ENCODE data around the gene CD274. TPM values are rescaled to one million over a fixed set of nuclear protein-coding genes. Genes with fewer than 3 reads are reported as not detected.
"Not testable (repeated sequence)": the region's sequence is repeated elsewhere in the genome, so short reads cannot be mapped to it uniquely, and the experiment has no call there.

The CD274 gene
- total RNA-seq, 2 experiments from 2014 or later, result 12.4 to 12.6 TPM

DNA sequence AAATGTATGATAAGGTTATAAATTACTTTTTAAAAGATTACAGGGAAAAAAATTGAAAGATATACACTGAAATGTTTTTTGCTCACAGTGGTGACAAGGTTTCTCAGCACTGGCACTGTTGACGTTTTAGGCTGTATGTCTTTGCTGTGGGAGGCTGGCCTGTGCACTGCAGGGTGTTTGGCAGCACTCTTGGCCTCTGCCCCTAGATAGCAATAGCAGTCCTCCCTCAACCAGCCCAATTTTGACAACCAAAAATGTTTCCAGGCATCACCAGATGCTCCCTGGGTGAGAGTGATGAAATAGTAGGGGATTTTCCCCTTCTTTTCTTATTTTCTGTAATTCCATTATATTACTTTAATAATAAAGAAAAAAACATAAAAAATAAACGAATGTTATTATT is 3.3 kb downstream of the CD274 start:
- H3K4me1 Mint-ChIP-seq, result peaks cover 69% of the 10 kb centered on the region

DNA sequence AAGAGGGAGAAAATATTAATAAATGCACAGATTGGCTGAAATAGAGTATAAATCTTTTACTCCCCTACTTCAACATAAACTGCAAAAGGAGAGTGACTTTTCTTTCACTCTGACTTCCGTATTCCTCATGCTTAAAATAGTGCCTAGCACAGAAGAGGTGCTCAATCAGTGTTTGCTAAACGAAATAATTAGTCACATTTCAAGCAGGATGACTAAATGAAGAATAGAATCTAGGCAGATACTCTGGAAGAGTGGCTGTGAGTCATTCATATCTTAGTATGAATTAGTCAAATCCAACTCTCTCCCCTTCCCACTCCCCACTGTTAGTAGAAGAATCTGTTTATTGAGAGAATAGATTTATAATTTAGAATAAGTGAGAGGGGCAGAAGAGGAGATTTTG is 4.8 kb downstream of the CD274 start:
- H3K27ac Mint-ChIP-seq, result peak overlapping the region; percentile 41
- DNase-seq, result no peak
- ChIA-PET CTCF (interaction anchor here (1.0 to 1.4 kb wide), 2 partner anchors 13 to 135 kb away, joined by 3 read pairs; no protein-coding TSS in a partner anchor), POLR2A (interaction anchor here (1.8 kb wide), 1 partner anchor 18 kb away, joined by 6 read pairs; the partner anchor contains the start of gene PLGRKT)
- H3K9me3 Mint-ChIP-seq, result no peaks in the 10 kb centered on the region
- H3K36me3 Mint-ChIP-seq (ENCODE audit: low read depth), result peaks cover 35% of the 10 kb centered on the region
- peaks cover 73% of the 10 kb centered on the region for H3K4me1 Mint-ChIP-seq
- H3K4me3 Mint-ChIP-seq, result peak overlapping the region; percentile 21
- no peaks in the 10 kb centered on the region for H3K27me3 Mint-ChIP-seq

More for the DNA sequence above, 3.3 kb downstream of the CD274 start:
- Mint-ChIP-seq H3K27ac (peak overlapping the region; percentile 38), H3K9me3 (no peaks in the 10 kb centered on the region), H3K36me3 (ENCODE audit: low read depth) (peaks cover 20% of the 10 kb centered on the region), H3K27me3 (no peaks in the 10 kb centered on the region), H3K4me3 (peak overlapping the region; percentile 20)
- no peak for DNase-seq
- ChIA-PET POLR2A (interaction anchor here (1.2 kb wide), 1 partner anchor 40 kb away, joined by 4 read pairs; no protein-coding TSS in a partner anchor), CTCF (interaction anchor here (1.0 kb wide), 1 partner anchor 147 kb away, joined by 3 read pairs; no protein-coding TSS in a partner anchor)

DNA sequence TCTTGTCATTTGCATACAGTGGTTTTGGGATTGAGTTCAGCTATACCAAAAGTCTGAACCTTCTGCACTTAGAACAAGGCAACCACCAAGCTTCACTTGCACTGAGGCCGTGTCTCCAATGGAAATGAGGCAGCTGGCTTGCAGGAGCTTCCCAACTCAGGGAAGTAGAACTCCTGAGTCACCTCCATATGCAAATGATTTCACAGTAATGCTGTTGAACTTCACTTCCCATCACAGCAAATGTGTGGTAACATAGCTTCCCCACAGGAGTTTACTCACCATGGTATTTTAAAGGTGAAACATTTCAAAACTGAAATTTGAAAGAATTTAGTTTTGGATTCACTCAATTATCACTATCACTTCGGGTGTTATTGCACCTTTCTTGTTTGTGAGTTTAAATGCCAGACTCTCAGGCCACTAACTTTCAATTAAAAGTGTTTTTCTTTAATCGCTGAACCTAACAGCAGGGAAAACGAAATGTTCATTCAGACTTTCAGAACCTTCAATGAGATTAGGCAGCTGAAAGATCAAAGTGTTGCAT is 9.0 kb downstream of the CD274 start:
- DNase-seq, result no peak
- no peaks in the 10 kb centered on the region for H3K9me3 Mint-ChIP-seq
- ChIA-PET CTCF (interaction anchor here (0.9 to 3.7 kb wide), 5 partner anchors 9 to 141 kb away, joined by 4 to 18 read pairs (median 5); partner anchors contain the start of gene CD274), POLR2A (interaction anchor here (0.6 to 3.9 kb wide), 12 partner anchors 9 to 780 kb away, joined by 3 to 29 read pairs (median 4); partner anchors contain the start of genes CD274, CDC37L1, PDCD1LG2 and PLGRKT)
- H3K4me1 Mint-ChIP-seq, result peaks cover 53% of the 10 kb centered on the region
- peak overlapping the region; percentile 31 for H3K4me3 Mint-ChIP-seq
- no peaks in the 10 kb centered on the region for H3K27me3 Mint-ChIP-seq
- H3K36me3 Mint-ChIP-seq (ENCODE audit: low read depth), result peaks cover 60% of the 10 kb centered on the region
- H3K27ac Mint-ChIP-seq, result peak overlapping the region; percentile 78

DNA sequence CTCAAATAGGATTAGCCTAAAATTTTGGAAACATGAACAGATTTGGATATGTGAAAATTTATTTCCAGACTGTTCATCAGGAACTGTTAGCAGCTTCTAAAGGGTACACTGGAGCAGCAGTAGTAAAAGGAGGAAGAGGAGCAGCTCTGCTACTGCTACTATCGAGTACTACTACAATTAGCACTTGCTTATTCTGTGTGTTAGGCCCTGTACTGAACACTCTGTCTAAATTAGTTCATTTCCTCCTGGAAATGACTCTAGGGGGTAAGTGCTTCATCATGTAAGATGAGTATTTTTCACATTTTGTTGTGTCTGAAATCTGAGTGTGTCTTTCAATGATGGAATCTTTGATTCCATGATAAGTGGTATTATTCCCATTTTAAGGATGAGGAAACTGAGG is 9.8 kb downstream of the CD274 start:
- ChIA-PET POLR2A (interaction anchor here (0.6 to 3.9 kb wide), 7 partner anchors 8 to 781 kb away, joined by 3 to 29 read pairs (median 8); partner anchors contain the start of genes CD274, CDC37L1, PDCD1LG2 and PLGRKT), CTCF (interaction anchor here (1.2 to 3.7 kb wide), 3 partner anchors 10 to 130 kb away, joined by 4 to 18 read pairs (median 5); partner anchors contain the start of gene CD274)
- peaks cover 47% of the 10 kb centered on the region for H3K4me1 Mint-ChIP-seq

DNA sequence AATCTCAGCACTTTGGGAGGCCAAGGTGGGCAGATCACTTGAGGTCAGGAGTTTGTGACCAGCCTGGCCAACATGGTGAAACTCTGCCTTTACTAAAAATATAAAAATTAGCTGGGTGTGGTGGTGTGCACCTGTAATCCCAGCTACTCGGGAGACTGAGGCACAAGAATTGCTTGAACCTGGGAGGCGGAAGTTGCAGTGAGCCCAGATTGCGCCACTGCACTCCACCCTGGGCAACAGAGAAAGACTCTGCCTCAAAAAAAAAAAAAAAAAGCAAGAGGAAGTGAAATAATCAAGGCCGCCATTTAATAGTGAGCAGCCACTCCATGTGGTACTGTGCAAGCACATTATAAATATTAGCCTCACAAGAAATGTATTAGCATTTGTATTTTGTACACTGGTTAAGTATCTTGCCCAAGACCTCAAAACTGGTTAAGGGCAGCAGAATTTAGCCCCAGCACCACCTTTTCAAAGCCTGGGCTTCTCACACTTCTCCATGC is 14.5 kb downstream of the CD274 start:
- Mint-ChIP-seq H3K4me1 (peaks cover 10% of the 10 kb centered on the region), H3K36me3 (ENCODE audit: low read depth) (peaks cover 73% of the 10 kb centered on the region)
- H3K4me3 Mint-ChIP-seq, DNase-seq, H3K27ac Mint-ChIP-seq, H3K9me3 Mint-ChIP-seq, H3K27me3 Mint-ChIP-seq: not testable (repeated sequence)
- ChIA-PET POLR2A (interaction anchor here (1.7 kb wide), 1 partner anchor 27 kb away, joined by 5 read pairs; the partner anchor contains the start of gene PLGRKT), CTCF (interaction anchor here (0.7 to 4.1 kb wide), 3 partner anchors 14 to 793 kb away, joined by 3 to 12 read pairs (median 6); partner anchors contain the start of gene CD274)

More for the DNA sequence above, 9.8 kb downstream of the CD274 start:
- Mint-ChIP-seq H3K27ac (peak overlapping the region; percentile 78), H3K4me3 (peak overlapping the region; percentile 31), H3K36me3 (ENCODE audit: low read depth) (peaks cover 63% of the 10 kb centered on the region), H3K27me3 (no peaks in the 10 kb centered on the region), H3K9me3 (no peaks in the 10 kb centered on the region)
- no peak for DNase-seq

DNA sequence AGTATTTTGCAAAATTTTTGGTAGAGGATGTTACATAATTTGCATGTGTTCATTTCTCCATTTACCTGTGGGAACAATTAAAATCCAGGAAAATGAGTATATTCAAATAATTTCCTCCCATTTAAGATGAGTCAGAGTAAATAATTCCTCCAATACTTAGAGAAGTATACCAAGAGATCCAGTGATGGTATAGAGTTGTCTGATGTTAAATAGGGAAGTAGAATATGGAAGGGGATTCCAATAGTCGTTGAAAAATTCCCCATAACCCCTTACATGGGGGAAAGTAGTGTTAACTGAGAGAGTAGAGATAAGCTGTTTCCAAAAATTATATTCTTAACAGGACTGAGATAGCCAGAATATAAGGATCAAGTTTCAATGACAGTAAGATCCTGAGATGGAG is 15.7 kb downstream of the CD274 start:
- CTCF ChIA-PET, result interaction anchor here (4.1 kb wide), 1 partner anchor 15 kb away, joined by 12 read pairs; the partner anchor contains the start of gene CD274
- Mint-ChIP-seq H3K27me3 (no peaks in the 10 kb centered on the region), H3K9me3 (no peaks in the 10 kb centered on the region), H3K27ac (no peak overlapping the region), H3K36me3 (ENCODE audit: low read depth) (peaks cover 72% of the 10 kb centered on the region), H3K4me3 (no peak overlapping the region), H3K4me1 (peaks cover 10% of the 10 kb centered on the region)
- DNase-seq, result no peak
- POLR2A ChIA-PET, result interaction anchor here (0.7 kb wide), 1 partner anchor 15 kb away, joined by 3 read pairs; no protein-coding TSS in a partner anchor

DNA sequence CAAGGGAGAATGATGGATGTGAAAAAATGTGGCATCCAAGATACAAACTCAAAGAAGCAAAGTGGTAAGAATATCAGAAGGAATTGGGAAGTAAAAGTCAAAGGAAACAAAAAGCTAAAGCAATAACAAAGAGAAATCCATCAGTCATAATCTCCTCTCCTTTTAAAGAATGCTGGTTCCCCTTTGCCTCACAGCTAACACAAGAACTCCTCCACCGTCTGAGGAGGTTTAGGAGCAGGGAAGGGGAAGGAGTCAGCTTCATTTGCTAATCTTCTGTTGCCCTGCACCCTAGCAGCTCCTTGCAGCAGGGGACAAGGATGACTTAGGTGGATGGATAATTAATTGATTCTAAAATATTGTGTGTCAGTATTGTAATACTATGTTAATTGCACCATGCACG is 16.4 kb downstream of the CD274 start:
- no peak overlapping the region for H3K27ac Mint-ChIP-seq
- DNase-seq, result no peak

DNA sequence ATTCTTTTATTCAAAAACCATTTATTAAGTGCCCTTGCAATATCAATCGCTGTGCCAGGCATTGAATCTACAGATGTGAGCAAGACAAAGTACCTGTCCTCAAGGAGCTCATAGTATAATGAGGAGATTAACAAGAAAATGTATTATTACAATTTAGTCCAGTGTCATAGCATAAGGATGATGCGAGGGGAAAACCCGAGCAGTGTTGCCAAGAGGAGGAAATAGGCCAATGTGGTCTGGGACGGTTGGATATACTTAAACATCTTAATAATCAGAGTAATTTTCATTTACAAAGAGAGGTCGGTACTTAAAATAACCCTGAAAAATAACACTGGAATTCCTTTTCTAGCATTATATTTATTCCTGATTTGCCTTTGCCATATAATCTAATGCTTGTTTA is 18.5 kb downstream of the CD274 start:
- POLR2A ChIA-PET, result interaction anchor here (1.0 to 1.4 kb wide), 2 partner anchors 9 to 41 kb away, joined by 3 to 4 read pairs; partner anchors contain the start of gene PDCD1LG2
- H3K27ac Mint-ChIP-seq, result no peak overlapping the region

More for the DNA sequence above, 16.4 kb downstream of the CD274 start:
- H3K9me3 Mint-ChIP-seq, result no peaks in the 10 kb centered on the region
- no peak overlapping the region for H3K4me3 Mint-ChIP-seq
- H3K36me3 Mint-ChIP-seq (ENCODE audit: low read depth), result peaks cover 75% of the 10 kb centered on the region
- peaks cover 12% of the 10 kb centered on the region for H3K4me1 Mint-ChIP-seq
- CTCF ChIA-PET, result interaction anchor here (0.8 to 1.3 kb wide), 2 partner anchors 17 to 134 kb away, joined by 3 to 4 read pairs; partner anchors contain the start of gene CD274
- H3K27me3 Mint-ChIP-seq, result no peaks in the 10 kb centered on the region
- POLR2A ChIA-PET, result interaction anchor here (0.7 to 1.2 kb wide), 3 partner anchors 13 to 142 kb away, joined by 3 read pairs; no protein-coding TSS in a partner anchor

DNA sequence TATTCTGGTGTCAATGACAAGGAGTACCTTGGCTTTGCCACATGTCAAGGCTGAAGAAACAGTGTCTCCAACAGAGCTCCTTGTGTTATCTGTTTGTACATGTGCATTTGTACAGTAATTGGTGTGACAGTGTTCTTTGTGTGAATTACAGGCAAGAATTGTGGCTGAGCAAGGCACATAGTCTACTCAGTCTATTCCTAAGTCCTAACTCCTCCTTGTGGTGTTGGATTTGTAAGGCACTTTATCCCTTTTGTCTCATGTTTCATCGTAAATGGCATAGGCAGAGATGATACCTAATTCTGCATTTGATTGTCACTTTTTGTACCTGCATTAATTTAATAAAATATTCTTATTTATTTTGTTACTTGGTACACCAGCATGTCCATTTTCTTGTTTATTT is 19.8 kb downstream of the CD274 start:
- no peaks in the 10 kb centered on the region for H3K9me3 Mint-ChIP-seq
- H3K4me3 Mint-ChIP-seq, result no peak overlapping the region
- DNase-seq, result no peak
- POLR2A ChIA-PET, result no interaction called here
- CTCF ChIA-PET, result no interaction called here
- peaks cover 12% of the 10 kb centered on the region for H3K4me1 Mint-ChIP-seq
- H3K27me3 Mint-ChIP-seq, result no peaks in the 10 kb centered on the region
- H3K27ac Mint-ChIP-seq, result no peak overlapping the region
- peaks cover 63% of the 10 kb centered on the region for H3K36me3 Mint-ChIP-seq (ENCODE audit: low read depth)

More for the DNA sequence above, 18.5 kb downstream of the CD274 start:
- DNase-seq, result no peak
- no peak overlapping the region for H3K4me3 Mint-ChIP-seq
- H3K4me1 Mint-ChIP-seq, result peaks cover 12% of the 10 kb centered on the region
- H3K27me3 Mint-ChIP-seq, result no peaks in the 10 kb centered on the region
- peaks cover 65% of the 10 kb centered on the region for H3K36me3 Mint-ChIP-seq (ENCODE audit: low read depth)
- no peaks in the 10 kb centered on the region for H3K9me3 Mint-ChIP-seq
- CTCF ChIA-PET, result no interaction called here

DNA sequence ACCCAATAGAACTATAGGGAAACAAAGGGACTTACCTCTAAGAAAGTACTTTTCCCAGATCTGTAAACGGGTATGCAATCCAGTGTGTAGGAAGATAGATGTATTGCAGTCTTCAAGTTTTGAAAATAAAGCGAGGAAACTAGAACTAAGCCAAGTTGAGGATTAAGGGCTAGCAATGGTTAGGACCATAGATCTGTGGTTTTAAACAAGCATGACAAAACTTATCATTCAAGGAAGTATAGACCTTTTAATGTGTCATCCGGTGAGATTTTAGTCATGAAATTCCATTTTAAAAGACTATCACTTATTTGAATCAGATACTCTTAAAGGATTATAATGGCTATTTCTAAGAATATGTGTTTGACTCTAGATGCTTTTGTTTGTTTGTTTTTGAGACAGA is 20.5 kb downstream of the CD274 start:
- no peak for DNase-seq
- ChIA-PET CTCF (no interaction called here), POLR2A (no interaction called here)
- Mint-ChIP-seq H3K4me3 (no peak overlapping the region), H3K9me3 (peaks cover 3% of the 10 kb centered on the region), H3K27me3 (no peaks in the 10 kb centered on the region), H3K27ac (no peak overlapping the region), H3K4me1 (peaks cover 10% of the 10 kb centered on the region), H3K36me3 (ENCODE audit: low read depth) (peaks cover 56% of the 10 kb centered on the region)

DNA sequence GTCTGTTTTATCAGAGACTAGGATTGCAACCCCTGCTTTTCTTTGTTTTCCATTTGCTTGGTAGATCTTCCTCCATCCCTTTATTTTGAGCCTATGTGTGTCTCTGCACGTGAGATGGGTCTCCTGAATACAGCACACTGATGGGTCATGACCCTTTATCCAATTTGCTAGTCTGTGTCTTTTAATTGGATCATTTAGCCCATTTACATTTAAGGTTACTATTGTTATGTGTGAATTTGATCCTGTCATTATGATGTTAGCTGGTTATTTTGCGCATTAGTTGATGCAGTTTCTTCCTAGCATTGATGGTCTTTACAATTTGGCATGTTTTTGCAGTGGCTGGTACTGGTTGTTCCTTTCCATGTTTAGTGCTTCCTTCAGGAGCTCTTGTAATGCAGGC is 25.3 kb downstream of the CD274 start:
- H3K27ac Mint-ChIP-seq, H3K4me3 Mint-ChIP-seq, H3K9me3 Mint-ChIP-seq, H3K27me3 Mint-ChIP-seq, POLR2A ChIA-PET, DNase-seq: not testable (repeated sequence)
- Mint-ChIP-seq H3K4me1 (peaks cover 22% of the 10 kb centered on the region), H3K36me3 (ENCODE audit: low read depth) (peaks cover 22% of the 10 kb centered on the region)
- CTCF ChIA-PET, result interaction anchor here (1.3 kb wide), 1 partner anchor 124 kb away, joined by 3 read pairs; no protein-coding TSS in a partner anchor

DNA sequence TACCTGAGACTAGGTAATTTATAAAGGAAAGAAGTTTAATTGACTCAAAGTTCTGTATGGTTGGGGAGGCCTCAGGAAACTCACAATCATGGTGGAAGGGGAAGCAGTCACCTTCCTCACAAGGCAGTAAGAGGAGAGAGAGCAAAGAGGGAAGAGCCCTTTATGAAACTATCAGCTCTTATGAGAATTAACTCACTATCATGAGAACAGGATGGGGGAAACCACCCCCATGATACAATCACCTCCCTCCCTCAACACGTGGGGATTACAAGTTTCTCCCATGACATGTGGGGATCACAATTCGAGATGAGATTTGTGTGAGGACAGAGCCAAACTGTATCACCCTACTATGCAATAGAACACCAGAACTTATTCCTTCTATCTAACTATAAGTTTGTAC is 27.9 kb downstream of the CD274 start:
- H3K4me3 Mint-ChIP-seq, result no peak overlapping the region
- H3K27ac Mint-ChIP-seq, result no peak overlapping the region
- H3K27me3 Mint-ChIP-seq, result no peaks in the 10 kb centered on the region
- H3K36me3 Mint-ChIP-seq (ENCODE audit: low read depth), result peaks cover 17% of the 10 kb centered on the region
- H3K4me1 Mint-ChIP-seq, result peaks cover 15% of the 10 kb centered on the region
- POLR2A ChIA-PET, result no interaction called here
- DNase-seq, result no peak
- peaks cover 10% of the 10 kb centered on the region for H3K9me3 Mint-ChIP-seq
- CTCF ChIA-PET, result no interaction called here

All from activated CD4-positive, alpha-beta memory T cell treated with anti-CD3 and anti-CD28 coated beads, Interleukin-2, amount 10 ng/mL, durations not matched to agents 7 days and 5 days (primary cell).